Tibial artery (tissue), 4 donors: Measurements from ENCODE around the gene DRC1.
A peak's percentile ranks its signal among the peaks of the same experiment; 100 is the strongest.

Source experiments
- DNase-seq, 2 donors: peaks; one replicate each; pipeline ENCODE4 v3.0.0-alpha.2; 2019
- H3K27ac ChIP-seq, 2 donors: fragments of 200-600 bp; sonication (generic) in 1 of 2; 1 replicate in 1 of 2; 2 replicates in 1 of 2; pipeline ENCODE4 v1.5.1; 2018 to 2019; ENCODE audit warnings: mild to moderate bottlenecking in 1 of 2
- H3K27me3 ChIP-seq, 2 donors: fragments of 200-600 bp; sonication (generic) in 1 of 2; one replicate each; pipeline versions ENCODE4 v1.5.1 to v1.6.0; 2016 to 2019
- H3K36me3 ChIP-seq, 3 donors: fragments of 200-600 bp; sonication (generic) in 2 of 3; one replicate each; pipeline ENCODE4 v1.5.1; 2016 to 2019; ENCODE audit warnings: mild to moderate bottlenecking in 2 of 3
- H3K4me1 ChIP-seq, 4 donors: fragments of 200-600 bp; sonication (generic) in 2 of 4; 1 replicate in 3 of 4; 2 replicates in 1 of 4; pipeline ENCODE4 v1.5.1; 2016 to 2019
- H3K4me3 ChIP-seq, 2 donors: fragments of 200-600 bp; sonication (generic) in 1 of 2; 1 replicate in 1 of 2; 2 replicates in 1 of 2; pipeline ENCODE4 v1.5.1; 2018 to 2019; ENCODE audit warnings: mild to moderate bottlenecking in 2 of 2
- H3K9me3 ChIP-seq, 3 donors: fragments of 200-600 bp; sonication (generic) in 1 of 3; one replicate each; pipeline ENCODE4 v1.5.1; 2016 to 2019
- intact Hi-C: fragments of 100-400 bp; cut with DNase I; formaldehyde crosslinking; loops from one replicate; pipeline ENCODE4 v1.15.0; 2023; ENCODE audit warnings: low total_unique reads
- TF ChIP-seq, protein P1 (sequence below), 2 experiments: fragments of 200-600 bp in 1 of 2; fragments of 450-650 bp in 1 of 2; IDR thresholded peaks; one replicate each; pipeline ENCODE4 v1.5.1; 2017 to 2019; ENCODE audit warnings: antibody characterized with exemption in 2 of 2, mild to moderate bottlenecking in 1 of 2, moderate library complexity in 1 of 2

Gene DRC1

DNA sequence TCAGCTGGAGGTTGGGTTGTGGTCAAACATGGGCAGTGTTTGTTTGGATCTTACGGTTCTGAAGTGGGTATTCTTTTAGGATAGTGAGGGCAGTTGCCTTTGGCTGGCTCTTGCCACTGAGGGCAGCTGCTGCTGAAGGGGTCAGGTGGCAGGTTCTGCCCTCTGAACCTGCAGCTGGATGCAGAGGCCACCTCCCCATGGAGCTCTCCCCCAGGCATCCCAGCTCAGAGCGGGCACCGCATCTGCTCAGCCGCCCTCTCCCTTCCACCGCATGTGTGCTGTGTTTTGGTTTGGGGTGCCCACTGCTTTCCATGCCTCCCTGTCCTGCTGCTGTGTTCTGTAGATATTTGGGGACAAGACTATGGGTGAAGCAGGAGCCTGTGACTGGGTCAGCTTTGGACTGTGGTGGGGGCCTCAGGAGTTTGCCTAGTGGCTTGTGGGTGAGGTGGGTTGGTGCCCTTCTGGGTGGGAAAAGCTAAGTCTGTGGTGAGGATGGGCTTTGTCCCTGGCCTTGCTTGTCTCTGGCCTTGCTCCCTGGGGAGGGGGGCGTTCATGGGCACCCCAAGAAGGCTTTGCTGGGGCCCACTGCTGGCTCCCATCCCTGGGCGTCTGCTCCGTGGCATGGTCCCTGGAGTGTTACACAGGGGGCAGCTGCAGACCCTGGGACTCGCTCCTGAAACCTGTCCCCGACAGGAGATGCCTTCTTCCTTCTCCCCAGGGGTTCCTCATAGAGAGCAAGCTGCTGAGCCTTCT is 47.7 kb downstream of the DRC1 start:
- DNase-seq: peak in 1 of 2 donors; percentile 53
- Histone ChIP-seq H3K27ac (no peak overlapping the region), H3K27me3 (peaks cover 0 to 12% of the 10 kb centered on the region in 2 donors), H3K36me3 (no peaks in the 10 kb centered on the region), H3K4me1 (no peaks in the 10 kb centered on the region), H3K9me3 (no peaks in the 10 kb centered on the region), H3K4me3 (no peak overlapping the region)
- intact Hi-C loops: no loop called here
- TF ChIP-seq, protein P1, sequence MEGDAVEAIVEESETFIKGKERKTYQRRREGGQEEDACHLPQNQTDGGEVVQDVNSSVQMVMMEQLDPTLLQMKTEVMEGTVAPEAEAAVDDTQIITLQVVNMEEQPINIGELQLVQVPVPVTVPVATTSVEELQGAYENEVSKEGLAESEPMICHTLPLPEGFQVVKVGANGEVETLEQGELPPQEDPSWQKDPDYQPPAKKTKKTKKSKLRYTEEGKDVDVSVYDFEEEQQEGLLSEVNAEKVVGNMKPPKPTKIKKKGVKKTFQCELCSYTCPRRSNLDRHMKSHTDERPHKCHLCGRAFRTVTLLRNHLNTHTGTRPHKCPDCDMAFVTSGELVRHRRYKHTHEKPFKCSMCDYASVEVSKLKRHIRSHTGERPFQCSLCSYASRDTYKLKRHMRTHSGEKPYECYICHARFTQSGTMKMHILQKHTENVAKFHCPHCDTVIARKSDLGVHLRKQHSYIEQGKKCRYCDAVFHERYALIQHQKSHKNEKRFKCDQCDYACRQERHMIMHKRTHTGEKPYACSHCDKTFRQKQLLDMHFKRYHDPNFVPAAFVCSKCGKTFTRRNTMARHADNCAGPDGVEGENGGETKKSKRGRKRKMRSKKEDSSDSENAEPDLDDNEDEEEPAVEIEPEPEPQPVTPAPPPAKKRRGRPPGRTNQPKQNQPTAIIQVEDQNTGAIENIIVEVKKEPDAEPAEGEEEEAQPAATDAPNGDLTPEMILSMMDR (IDR thresholded peaks at IDR 0.05): no peak

DNA sequence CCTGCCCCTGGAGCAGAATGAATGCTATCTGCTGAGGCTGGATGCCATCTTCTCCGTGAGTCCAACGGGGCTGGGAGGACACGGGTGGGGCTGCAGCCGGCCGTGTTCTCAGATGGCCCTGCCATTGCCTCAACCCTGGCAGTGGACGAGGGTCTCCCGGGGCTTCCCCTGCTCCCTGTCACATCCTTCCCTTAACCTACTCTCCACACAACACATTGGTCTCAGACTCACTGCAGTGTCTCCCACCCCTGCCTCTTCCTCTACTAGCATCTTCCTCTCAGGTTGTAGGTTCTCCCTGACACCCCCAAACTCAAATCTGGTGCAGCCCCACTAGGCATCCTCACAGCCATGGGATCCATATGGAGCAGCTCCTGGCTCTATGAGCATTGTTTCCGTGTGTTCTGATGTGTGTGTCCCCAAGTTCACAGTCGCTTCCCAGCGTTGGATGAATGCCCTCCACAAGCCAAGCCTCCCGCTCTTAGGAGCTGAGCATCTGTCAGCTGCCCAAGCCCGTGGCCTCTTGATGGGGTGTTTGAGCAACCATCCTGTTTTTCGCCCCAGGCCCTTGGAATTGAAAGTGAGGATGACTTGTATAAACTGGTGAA is 48.4 kb downstream of the DRC1 start:
- intact Hi-C loops: no loop called here
- H3K27ac ChIP-seq: no peak overlapping the region
- no peaks in the 10 kb centered on the region for H3K36me3 ChIP-seq
- H3K4me3 ChIP-seq: no peak overlapping the region
- no peaks in the 10 kb centered on the region for H3K4me1 ChIP-seq
- TF ChIP-seq, protein P1 (IDR thresholded peaks at IDR 0.05): no peak
- peaks cover 0 to 12% of the 10 kb centered on the region in 2 donors for H3K27me3 ChIP-seq
- H3K9me3 ChIP-seq: no peaks in the 10 kb centered on the region
- DNase-seq: peak in 1 of 2 donors; percentile 48

DNA sequence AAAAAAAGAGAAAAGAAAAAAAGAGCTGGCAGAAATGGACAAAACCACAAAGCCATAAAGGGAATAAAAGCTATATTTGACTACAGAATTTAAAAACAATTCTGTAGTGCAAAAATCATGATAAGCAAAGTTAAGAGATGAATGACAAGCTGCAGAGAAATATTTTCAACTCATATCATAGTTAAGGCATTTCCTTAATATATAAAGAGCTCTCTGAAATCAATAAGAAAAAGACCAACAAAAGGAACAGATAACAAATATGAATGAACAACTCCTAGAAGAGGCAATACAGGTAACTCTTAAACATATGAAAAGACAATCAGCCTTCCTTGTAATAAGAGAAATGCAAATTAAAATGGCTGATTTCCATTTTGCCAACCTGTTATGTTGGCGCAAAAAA is 50.0 kb downstream of the DRC1 start:
- no peak for DNase-seq

DNA sequence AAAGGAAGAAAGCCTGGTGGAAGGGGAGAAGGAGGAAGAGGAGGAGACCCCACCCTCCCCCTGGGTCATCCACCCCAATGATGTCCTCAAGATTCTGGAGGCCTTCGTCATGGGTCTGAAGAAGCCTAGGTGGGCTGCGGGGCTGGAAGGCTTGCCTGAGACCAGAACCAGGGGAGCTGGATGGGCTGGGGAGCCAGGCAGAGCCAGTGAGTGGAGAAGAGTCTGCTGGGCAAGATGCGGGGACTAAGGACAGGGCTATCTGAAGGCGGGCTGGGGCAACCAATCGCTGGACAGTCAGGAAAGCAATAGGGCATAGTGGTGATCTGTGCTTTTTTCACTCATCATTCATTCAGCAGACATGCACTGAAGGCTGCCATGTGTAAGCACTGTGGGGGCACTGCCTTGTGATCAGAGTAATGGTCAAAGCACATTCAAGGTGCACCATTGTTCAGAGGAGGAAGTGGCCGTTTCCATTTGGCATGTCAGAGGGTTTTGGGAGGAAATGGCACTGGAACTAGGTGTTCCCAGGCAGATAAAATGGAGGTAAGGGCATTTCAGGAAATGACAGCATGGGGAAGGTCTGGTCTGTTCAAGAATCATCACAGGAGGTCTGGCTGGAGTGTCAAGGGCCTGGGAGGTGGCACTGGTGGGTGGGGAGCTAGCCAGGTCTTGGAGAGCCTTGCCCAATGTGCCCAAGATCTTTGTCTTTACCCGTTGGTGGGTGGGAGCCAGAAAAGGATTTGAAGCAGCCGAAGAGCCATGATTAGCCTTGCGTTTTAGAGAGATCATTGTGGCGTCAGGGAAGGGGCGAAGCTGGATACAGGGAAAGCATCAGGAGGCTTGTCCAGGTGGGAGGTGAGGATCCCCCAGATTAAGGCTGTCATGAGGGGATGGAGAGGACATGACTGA is 52.0 kb downstream of the DRC1 start:
- intact Hi-C loops: no loop called here
- Histone ChIP-seq H3K4me1 (no peaks in the 10 kb centered on the region), H3K9me3 (no peaks in the 10 kb centered on the region), H3K36me3 (no peaks in the 10 kb centered on the region), H3K27me3 (peaks cover 0 to 12% of the 10 kb centered on the region in 2 donors), H3K4me3 (no peak overlapping the region), H3K27ac (no peak overlapping the region)
- TF ChIP-seq, protein P1 (IDR thresholded peaks at IDR 0.05): no peak
- DNase-seq: peak in 1 of 2 donors; percentile 48

More for the DNA sequence above, 50.0 kb downstream of the DRC1 start:
- Histone ChIP-seq H3K4me3 (no peak overlapping the region), H3K9me3 (no peaks in the 10 kb centered on the region), H3K4me1 (no peaks in the 10 kb centered on the region), H3K36me3 (no peaks in the 10 kb centered on the region), H3K27ac (no peak overlapping the region), H3K27me3 (peaks cover 0 to 12% of the 10 kb centered on the region in 2 donors)
- TF ChIP-seq, protein P1 (IDR thresholded peaks at IDR 0.05): no peak
- intact Hi-C loops: no loop called here

DNA sequence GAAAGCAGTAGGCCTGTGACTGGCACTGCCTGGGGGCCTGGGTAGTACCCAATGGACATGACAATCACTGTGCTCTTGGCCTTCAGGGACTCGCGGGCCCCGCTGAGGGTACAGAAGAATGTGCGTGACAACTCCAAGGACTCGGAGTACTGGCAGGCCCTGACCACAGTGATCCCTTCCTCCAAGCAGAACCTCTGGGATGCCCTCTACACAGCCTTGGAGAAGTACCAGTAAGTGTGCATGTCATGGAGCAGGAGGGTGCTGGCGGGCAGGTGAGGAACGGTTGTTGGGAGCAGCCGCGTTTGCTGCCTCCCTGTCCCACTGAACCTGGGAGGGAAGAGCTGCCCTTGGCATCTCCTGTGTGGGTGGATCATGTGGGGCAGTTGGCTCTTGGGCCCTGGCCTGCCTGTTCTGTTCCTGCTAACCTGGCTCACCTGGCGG is 52.9 kb downstream of the DRC1 start:
- Histone ChIP-seq H3K27ac (no peak overlapping the region), H3K36me3 (no peaks in the 10 kb centered on the region), H3K4me3 (no peak overlapping the region), H3K27me3 (peaks cover 0 to 10% of the 10 kb centered on the region in 2 donors), H3K9me3 (no peaks in the 10 kb centered on the region), H3K4me1 (no peaks in the 10 kb centered on the region)
- DNase-seq: peak in 1 of 2 donors; percentile 51
- intact Hi-C loops: no loop called here
- TF ChIP-seq, protein P1 (IDR thresholded peaks at IDR 0.05): no peak
